CD14-positive monocyte (primary cell): ENCODE measurements around the gene TFPI. TPM values are rescaled to one million over a fixed set of nuclear protein-coding genes. Genes with fewer than 3 reads are reported as not detected.
"Not testable (repeated sequence)": the region's sequence is repeated elsewhere in the genome, so short reads cannot be mapped to it uniquely, and the experiment has no call there.

Experiments used
- DNase-seq, 3 donors: peaks; one replicate each; pipeline ENCODE4 v3.0.0-alpha.2; 2011 to 2022
- H2AFZ ChIP-seq: 2 replicates; pipeline ENCODE4 v1.6.0; 2012; ENCODE audit warnings: mild to moderate bottlenecking, low read depth, low read length, inconsistent platforms; ENCODE audit not compliant: insufficient read depth, poor library complexity, severe bottlenecking
- H3K27ac ChIP-seq, 2 donors: 1 replicate in 1 of 2; 2 replicates in 1 of 2; pipeline ENCODE4 v1.5.1; 2012 to 2013; ENCODE audit warnings: low read length in 2 of 2, control low read depth in 1 of 2, inconsistent platforms in 1 of 2, low read depth in 1 of 2, mild to moderate bottlenecking in 1 of 2
- H3K27me3 ChIP-seq, 2 donors: one replicate each; pipeline versions ENCODE4 v1.6.0 to v1.6.1; 2011 to 2013; ENCODE audit warnings: low read length in 2 of 2; ENCODE audit not compliant: control insufficient read depth in 2 of 2, insufficient read depth in 2 of 2
- H3K36me3 ChIP-seq, 2 donors: replicated peaks in 1 of 2; 1 replicate in 1 of 2; 2 replicates in 1 of 2; pipeline versions ENCODE4 v1.5.1 to v1.6.1; 2012 to 2013; ENCODE audit warnings: low read length in 2 of 2, control low read depth in 1 of 2, inconsistent platforms in 1 of 2, mild to moderate bottlenecking in 1 of 2; ENCODE audit not compliant: insufficient read depth in 2 of 2, control insufficient read depth in 1 of 2
- H3K4me1 ChIP-seq, 2 donors: 1 replicate in 1 of 2; 2 replicates in 1 of 2; pipeline versions ENCODE4 v1.5.1 to v1.6.1; 2012 to 2013; ENCODE audit warnings: low read length in 2 of 2, control low read depth in 1 of 2, inconsistent platforms in 1 of 2, mild to moderate bottlenecking in 1 of 2, moderate library complexity in 1 of 2; ENCODE audit not compliant: insufficient read depth in 2 of 2, control insufficient read depth in 1 of 2
- H3K4me2 ChIP-seq: replicated peaks from 2 replicates; pipeline ENCODE3; 2012; ENCODE audit warnings: low read length, moderate library complexity, mild to moderate bottlenecking; ENCODE audit not compliant: poor library complexity, severe bottlenecking; ENCODE audit errors: extremely low read depth
- H3K4me3 ChIP-seq, 3 experiments: fragments of 200-600 bp in 1 of 3; sonication (generic) in 1 of 3; replicated peaks in 1 of 3; 1 replicate in 2 of 3; 2 replicates in 1 of 3; pipeline ENCODE4 v1.5.1; 2011 to 2013; ENCODE audit warnings: low read length in 3 of 3, mild to moderate bottlenecking in 3 of 3, control low read depth in 2 of 3, low read depth in 2 of 3, inconsistent platforms in 1 of 3, moderate library complexity in 1 of 3
- H3K79me2 ChIP-seq: 2 replicates; pipeline ENCODE4 v1.6.0; 2012; ENCODE audit warnings: mild to moderate bottlenecking, control low read depth, inconsistent platforms, low read length, moderate library complexity; ENCODE audit not compliant: insufficient read depth
- H3K9ac ChIP-seq: 2 replicates; pipeline ENCODE4 v1.6.0; 2017; ENCODE audit warnings: low read length, mild to moderate bottlenecking; ENCODE audit not compliant: insufficient read depth, poor library complexity, severe bottlenecking
- H3K9me3 ChIP-seq, 2 donors: replicated peaks in 1 of 2; 1 replicate in 1 of 2; 2 replicates in 1 of 2; pipeline versions ENCODE4 v1.5.1 to v1.6.1; 2012 to 2013; ENCODE audit warnings: low read length in 2 of 2, control low read depth in 1 of 2; ENCODE audit not compliant: control insufficient read depth in 1 of 2, insufficient read depth in 1 of 2
- H4K20me1 ChIP-seq: 2 replicates; pipeline ENCODE4 v1.6.0; 2012; ENCODE audit warnings: mild to moderate bottlenecking, low read length, control low read depth, moderate library complexity; ENCODE audit not compliant: insufficient read depth
- H3K27ac Mint-ChIP-seq, 7 donors: one replicate each; pipeline ENCODE4 v1.8.0; 2020; ENCODE audit warnings: mild to moderate bottlenecking in 7 of 7, mixed read lengths in 7 of 7, moderate library complexity in 6 of 7, inconsistent platforms in 2 of 7
- H3K27me3 Mint-ChIP-seq, 3 donors: one replicate each; pipeline ENCODE4 v1.8.0; 2021 to 2022; ENCODE audit warnings: low read depth in 3 of 3, mild to moderate bottlenecking in 3 of 3, mixed read lengths in 3 of 3, moderate library complexity in 3 of 3, inconsistent platforms in 1 of 3
- H3K36me3 Mint-ChIP-seq, 2 donors: one replicate each; pipeline ENCODE4 v1.8.0; 2020; ENCODE audit warnings: mixed read lengths in 2 of 2, inconsistent platforms in 1 of 2, mild to moderate bottlenecking in 1 of 2
- H3K4me1 Mint-ChIP-seq: one replicate; pipeline ENCODE4 v1.8.0; 2020; ENCODE audit warnings: mild to moderate bottlenecking, mixed read lengths
- H3K4me3 Mint-ChIP-seq, 2 donors: one replicate each; pipeline ENCODE4 v1.8.0; 2020; ENCODE audit warnings: mild to moderate bottlenecking in 2 of 2, mixed read lengths in 2 of 2, moderate library complexity in 1 of 2
- H3K9me3 Mint-ChIP-seq, 7 donors: one replicate each; pipeline ENCODE4 v1.8.0; 2020 to 2022; ENCODE audit warnings: mixed read lengths in 7 of 7, mild to moderate bottlenecking in 6 of 7, moderate library complexity in 6 of 7, inconsistent platforms in 2 of 7
- WGBS: methylation state at CpG from one replicate; pipeline ENCODE4 v1.1.5; 2013; ENCODE audit warnings: missing lambda C conversion rate; ENCODE audit not compliant: insufficient coverage; 5-methylcytosine and 5-hydroxymethylcytosine counted together
- intact Hi-C, 2 donors: fragments of 100-400 bp; cut with micrococcal nuclease; formaldehyde crosslinking; loops; one replicate each; pipeline versions ENCODE4 v1.15.0 to v1.15.1; 2023
- polyA plus RNA-seq, 3 donors: library from polyadenylated mRNA; depleted of rRNA in 1 of 3; unstranded in 2 of 3; stranded (reverse) in 1 of 3; fragments of 300-500 nt in 2 of 3; fragments of >200 nt in 1 of 3; fragmentation: Illumina TruSeq in 2 of 3; gene quantifications; 1 replicate in 2 of 3; 2 replicates in 1 of 3; pipeline ENCODE4 v1.2.3, GENCODE V29; 2012 to 2021
- TF ChIP-seq, protein P1 (sequence below): fragments of 200-600 bp; IDR thresholded peaks from one replicate; pipeline ENCODE4 v1.8.0; 2022; ENCODE audit warnings: antibody characterized with exemption, mild to moderate bottlenecking

TFPI gene
- polyA plus RNA-seq, 3 donors: 0.46 TPM; not detected in 2

DNA sequence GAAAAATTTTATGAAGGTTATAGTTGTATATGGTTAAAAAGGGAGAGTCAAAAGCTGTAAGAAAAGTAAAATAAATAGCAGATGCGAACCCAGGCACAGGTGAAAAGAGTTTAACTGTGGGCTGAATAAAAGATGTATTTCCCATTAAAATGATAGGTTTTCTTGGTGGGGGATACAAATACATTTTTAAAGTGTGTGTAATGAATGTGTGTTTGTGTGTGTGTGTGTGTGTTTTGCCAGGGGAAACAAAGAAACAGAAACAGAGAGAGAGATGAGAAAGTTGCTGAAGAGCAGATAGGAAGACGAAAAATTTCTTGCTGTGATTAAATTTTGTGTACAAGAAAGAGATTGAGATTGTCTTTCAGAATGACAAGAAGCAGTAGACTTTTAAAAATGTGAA lies 12.1 kb downstream of the TFPI start:
- Histone ChIP-seq H3K4me2 (no peak overlapping the region), H4K20me1 (no peaks in the 10 kb centered on the region), H3K27me3 (no peaks in the 10 kb centered on the region), H3K9ac (no peak overlapping the region), H2AFZ (no peak overlapping the region), H3K9me3 (no peaks in the 10 kb centered on the region), H3K4me1 (no peaks in the 10 kb centered on the region), H3K4me3 (no peak overlapping the region), H3K79me2 (no peaks in the 10 kb centered on the region), H3K36me3 (no peaks in the 10 kb centered on the region), H3K27ac (no peak overlapping the region)
- intact Hi-C loops: no loop called here
- H3K9me3 Mint-ChIP-seq: peaks cover 0 to 3% (median 0%) of the 10 kb centered on the region in 7 donors
- H3K4me1 Mint-ChIP-seq: peaks cover 6% of the 10 kb centered on the region
- 87% methylated on average over 2 of the region's 2 CpGs for WGBS
- DNase-seq: no peak
- H3K36me3 Mint-ChIP-seq: no peaks in the 10 kb centered on the region
- H3K4me3 Mint-ChIP-seq: no peak overlapping the region
- no peak overlapping the region for H3K27ac Mint-ChIP-seq
- no peaks in the 10 kb centered on the region for H3K27me3 Mint-ChIP-seq
- TF ChIP-seq, protein P1, sequence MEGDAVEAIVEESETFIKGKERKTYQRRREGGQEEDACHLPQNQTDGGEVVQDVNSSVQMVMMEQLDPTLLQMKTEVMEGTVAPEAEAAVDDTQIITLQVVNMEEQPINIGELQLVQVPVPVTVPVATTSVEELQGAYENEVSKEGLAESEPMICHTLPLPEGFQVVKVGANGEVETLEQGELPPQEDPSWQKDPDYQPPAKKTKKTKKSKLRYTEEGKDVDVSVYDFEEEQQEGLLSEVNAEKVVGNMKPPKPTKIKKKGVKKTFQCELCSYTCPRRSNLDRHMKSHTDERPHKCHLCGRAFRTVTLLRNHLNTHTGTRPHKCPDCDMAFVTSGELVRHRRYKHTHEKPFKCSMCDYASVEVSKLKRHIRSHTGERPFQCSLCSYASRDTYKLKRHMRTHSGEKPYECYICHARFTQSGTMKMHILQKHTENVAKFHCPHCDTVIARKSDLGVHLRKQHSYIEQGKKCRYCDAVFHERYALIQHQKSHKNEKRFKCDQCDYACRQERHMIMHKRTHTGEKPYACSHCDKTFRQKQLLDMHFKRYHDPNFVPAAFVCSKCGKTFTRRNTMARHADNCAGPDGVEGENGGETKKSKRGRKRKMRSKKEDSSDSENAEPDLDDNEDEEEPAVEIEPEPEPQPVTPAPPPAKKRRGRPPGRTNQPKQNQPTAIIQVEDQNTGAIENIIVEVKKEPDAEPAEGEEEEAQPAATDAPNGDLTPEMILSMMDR: no peak

DNA sequence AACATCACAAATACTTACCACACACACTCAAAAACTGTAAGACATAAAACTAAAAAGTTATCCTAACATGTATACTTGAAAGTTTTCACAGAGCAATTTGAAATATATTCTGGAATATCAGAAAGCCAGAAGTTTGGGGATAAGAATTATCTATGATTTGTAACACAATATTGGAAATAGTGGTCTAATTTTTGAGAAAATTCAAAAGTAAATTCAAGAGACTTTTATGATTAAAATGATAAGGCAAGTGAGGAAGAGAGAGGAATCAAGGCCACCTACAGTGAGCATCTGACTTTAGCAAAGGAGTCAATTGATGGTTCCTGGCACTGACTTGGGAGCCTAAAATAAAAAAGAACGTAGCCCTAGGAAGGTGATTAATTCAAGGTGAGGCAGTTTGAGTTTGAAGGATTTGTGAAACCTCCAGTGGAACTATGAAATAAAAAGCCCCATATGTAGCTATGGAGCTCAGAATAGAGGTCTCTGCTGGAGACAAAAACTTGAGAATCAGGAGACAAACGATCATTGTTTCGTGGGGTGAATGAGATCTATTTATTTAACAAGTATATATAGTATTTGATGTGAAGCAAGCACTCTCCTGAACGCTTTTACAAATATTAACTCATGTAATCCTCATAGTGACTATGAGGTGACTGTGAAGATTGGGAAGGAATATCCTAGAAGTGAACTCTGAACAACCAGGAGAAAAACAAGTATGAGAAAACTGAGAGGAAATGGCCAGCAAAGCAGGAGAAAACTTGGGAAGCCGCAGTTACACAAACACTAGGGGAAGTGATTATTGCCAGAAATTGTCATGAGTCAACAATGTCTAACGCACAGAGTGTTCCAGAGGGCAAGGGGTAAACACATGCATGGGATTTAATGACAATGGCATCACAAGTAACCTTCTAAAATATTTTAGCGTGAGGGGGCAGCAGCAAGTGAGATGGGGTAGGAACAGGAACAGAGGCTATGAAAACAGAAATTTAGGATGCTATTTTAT lies 12.8 kb downstream of the TFPI start:
- no peaks in the 10 kb centered on the region for H3K27me3 ChIP-seq
- H2AFZ ChIP-seq: no peak overlapping the region
- no peaks in the 10 kb centered on the region for H4K20me1 ChIP-seq
- TF ChIP-seq, protein P1: no peak
- no peaks in the 10 kb centered on the region for H3K4me1 ChIP-seq
- H3K9ac ChIP-seq: no peak overlapping the region
- Mint-ChIP-seq H3K27me3 (no peaks in the 10 kb centered on the region), H3K36me3 (no peaks in the 10 kb centered on the region), H3K4me1 (peaks cover 4% of the 10 kb centered on the region), H3K27ac (no peak overlapping the region), H3K4me3 (no peak overlapping the region), H3K9me3 (peaks cover 0 to 3% (median 0%) of the 10 kb centered on the region in 7 donors)
- no peak overlapping the region for H3K27ac ChIP-seq
- intact Hi-C loops: no loop called here
- no peaks in the 10 kb centered on the region for H3K79me2 ChIP-seq
- 14% methylated on average over 2 of the region's 7 CpGs for WGBS
- no peak overlapping the region for H3K4me3 ChIP-seq
- H3K9me3 ChIP-seq: no peaks in the 10 kb centered on the region
- no peak for DNase-seq
- no peaks in the 10 kb centered on the region for H3K36me3 ChIP-seq
- H3K4me2 ChIP-seq: no peak overlapping the region

DNA sequence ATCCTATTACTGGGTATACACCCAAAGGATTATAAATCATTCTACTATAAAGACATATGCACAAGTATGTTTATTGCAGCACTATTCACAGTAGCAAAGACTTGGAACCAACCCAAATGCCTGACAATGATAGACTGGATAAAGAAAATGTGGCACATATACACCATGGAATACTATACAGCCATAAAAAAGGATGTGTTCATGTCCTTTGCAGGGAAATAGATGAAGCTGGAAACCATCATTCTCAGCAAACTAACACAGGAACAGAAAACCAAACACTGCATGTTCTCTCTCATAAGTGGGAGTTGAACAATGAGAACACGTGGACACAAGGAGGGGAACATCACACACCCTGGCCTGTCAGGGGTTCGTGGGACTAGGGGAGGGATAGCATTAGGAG lies 16.0 kb downstream of the TFPI start:
- H3K27me3 Mint-ChIP-seq, H3K4me2 ChIP-seq, H3K36me3 ChIP-seq, H3K27me3 ChIP-seq, H3K36me3 Mint-ChIP-seq, H3K4me3 ChIP-seq, H4K20me1 ChIP-seq, H3K9ac ChIP-seq, H3K4me1 Mint-ChIP-seq, H2AFZ ChIP-seq, H3K79me2 ChIP-seq, H3K27ac Mint-ChIP-seq, DNase-seq, H3K4me3 Mint-ChIP-seq, intact Hi-C loops, H3K9me3 ChIP-seq, H3K4me1 ChIP-seq, H3K27ac ChIP-seq: not testable (repeated sequence)
- no CpG with 5 or more reads among the region's 2 CpGs for WGBS
- peaks cover 2 to 17% (median 9%) of the 10 kb centered on the region in 7 donors for H3K9me3 Mint-ChIP-seq
